Measurements from ENCODE around the gene WDR83.
"Not testable (repeated sequence)": the region's sequence is repeated elsewhere in the genome, so short reads cannot be mapped to it uniquely, and the experiment has no call there.

The WDR83 gene

GRCh38 chr19:12681074-12681987 lies 14.7 kb downstream of the WDR83 start, which contains the start of gene DHPS:
DHPS (minus strand) TSS chr19:12681880; CDS start chr19:12681766, 114 bp downstream.
- DNase-seq, result peak; percentile 23 to 94 (median 78)

DNA sequence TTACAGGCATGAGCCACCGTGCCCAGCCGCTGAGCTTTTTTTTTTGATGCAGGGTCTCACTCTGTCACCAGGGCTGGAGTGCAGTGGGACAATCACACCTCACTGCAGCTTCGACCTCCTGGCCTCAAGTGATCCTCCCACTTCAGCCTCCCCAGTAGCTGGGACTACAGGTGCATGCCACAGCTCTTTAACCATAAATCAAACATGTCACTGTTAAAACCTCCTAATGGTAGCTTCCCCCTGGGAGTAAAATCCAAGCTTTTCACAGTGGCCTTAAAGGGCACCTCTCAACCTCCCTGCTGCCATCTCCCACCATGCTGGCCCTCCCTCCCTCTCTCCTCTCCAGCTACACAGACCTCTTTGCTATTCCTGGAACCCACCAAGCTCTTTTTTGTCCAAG lies 19.2 kb downstream of the WDR83 start:
- DNase-seq, result no peak

DNA sequence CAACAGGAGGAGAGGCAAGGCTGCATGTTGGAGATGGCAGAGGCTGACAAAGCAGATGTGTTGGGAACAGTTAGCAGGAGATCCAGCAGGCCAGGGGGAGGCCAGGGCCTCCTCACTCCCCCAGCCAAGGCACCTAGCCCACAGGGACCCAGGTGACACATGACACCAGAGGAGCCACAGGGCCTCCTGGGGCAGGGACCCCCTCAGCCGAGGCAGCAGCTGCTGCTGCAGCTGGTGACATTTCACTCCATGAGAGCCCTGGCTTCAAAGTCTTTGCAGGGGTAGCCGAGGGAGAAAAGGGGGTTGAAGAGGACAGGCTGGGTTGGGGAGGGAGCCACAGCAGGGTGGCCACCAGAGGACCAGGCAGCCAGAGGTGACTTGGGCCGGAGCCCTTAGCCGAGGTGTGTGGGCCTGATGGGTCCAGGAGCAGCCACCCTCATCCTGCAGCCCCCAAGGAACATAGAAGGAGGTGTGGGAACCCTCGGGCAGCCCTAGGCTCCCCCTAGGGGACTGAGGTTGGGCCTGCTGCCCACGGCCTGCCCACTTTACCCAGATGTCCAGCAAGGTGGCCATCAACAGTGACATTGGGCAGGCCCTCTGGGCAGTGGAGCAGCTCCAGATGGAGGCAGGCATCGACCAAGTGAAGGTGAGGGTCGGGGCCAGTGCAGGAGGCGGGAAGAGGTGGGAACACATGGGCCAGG lies 21.0 kb downstream of the WDR83 start, which contains the start of gene GNG14:
Gene GNG14, plus strand, starts transcription at position 503 of the 701 bp plus-strand sequence. Its CDS starts 51 bp downstream, at position 554.
- no peak for DNase-seq

DNA sequence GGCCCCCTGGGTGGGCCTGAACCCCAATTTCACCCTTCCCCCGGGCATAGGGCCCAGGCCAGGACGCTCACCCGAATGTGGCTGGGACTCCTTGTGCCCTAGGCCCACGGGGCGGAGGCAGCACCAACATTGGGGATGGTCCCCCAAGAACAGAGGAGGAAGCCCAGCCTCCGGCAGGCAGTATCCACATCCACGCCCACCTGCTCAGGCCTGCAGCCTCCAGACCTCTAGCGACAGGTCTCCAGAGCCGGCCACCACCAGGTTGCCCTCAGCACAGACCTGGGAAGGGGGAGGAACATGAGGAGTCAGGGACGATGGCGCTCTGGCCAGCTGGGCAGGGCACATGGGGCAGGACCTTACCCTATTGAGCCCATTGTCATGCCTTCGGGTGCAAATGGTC lies 22.4 kb downstream of the WDR83 start:
- no peak for DNase-seq

DNA sequence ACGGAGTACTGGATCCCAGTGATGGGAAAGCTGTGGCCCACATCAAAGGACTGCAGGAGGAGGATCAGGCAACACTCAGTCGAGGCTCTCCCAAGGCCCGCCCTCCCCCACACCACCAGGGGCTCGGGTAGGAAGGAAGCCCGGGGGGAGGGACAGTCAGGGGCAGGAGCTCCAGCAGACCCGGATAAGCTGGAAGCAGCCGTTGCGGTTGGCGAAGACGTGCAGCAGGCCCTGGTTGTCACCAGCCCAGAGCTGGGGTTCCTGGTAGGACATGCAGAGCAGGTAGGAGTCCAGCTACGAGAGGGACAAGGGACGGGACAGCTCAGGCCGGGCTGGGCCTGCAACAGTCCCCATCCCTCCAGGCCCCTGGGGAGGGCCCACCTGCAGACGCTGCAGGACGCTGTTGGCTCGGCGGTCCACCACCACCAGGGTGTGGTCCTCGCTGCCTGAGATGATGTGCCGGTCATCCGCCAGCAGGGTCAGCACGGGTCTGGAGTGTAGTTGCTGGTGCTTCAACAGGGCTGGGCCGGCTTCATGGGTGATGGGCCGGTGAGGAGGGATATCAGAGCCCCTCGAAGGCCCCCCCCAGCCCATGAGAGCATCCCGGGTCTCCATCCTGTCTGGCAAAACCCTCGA lies 23.1 kb downstream of the WDR83 start:
- no peak for DNase-seq

GRCh38 chr19:12692960-12693359 lies 26.4 kb downstream of the WDR83 start:
- DNase-seq, result no peak

DNA sequence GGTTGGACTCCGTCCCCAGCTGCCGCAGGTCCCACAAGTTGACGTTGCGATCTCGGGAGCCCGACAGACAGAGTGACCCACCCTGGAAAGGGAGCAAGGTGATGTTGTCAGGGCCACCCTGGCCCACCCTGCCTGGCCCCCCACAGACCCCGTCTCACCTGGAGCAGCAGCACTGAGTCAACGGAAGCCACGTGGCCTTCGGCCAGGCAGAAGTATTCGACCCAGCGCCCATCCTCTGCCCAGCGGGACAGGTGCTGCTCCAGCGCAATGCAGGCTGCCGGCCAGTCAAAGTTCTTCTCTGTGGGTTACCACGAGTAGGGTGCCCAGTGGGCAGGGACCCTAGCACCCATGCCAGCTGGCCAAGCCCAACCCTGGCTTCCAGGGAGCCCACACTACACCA lies 28.0 kb downstream of the WDR83 start:
- no peak for DNase-seq

- no peak for DNase-seq
Observed at GRCh38 chr19:12695096-12695495, 28.5 kb downstream of the WDR83 start.

GRCh38 chr19:12695514-12695913 lies 28.9 kb downstream of the WDR83 start:
- DNase-seq, result no peak

DNA sequence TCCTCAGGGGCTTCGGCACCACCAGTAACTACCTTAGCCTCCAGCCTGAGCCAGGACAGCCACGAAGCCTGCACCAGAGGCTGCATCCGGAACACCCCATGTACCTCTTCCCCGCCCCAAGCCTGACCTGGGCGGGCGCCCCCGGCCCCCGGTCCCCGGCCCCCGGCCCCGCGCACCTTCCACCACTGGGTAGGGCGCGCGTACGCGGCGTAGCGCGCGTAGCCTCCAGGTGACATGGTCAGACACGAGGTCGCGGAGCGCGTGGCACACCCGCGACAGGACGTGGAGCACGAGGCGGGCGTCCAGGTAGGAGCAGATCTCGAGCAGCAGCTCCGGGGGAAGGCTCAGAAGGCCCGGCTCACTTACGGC lies 29.4 kb downstream of the WDR83 start:
- DNase-seq, result no peak

- DNase-seq, result peak; percentile 41 to 99 (median 92)
Observed at GRCh38 chr19:12696366-12697335, 30.0 kb downstream of the WDR83 start, which contains the start of gene FBXW9. FBXW9 (minus strand) TSS chr19:12696631; CDS start chr19:12696581, 50 bp downstream.

- not testable (repeated sequence) for DNase-seq
Observed at GRCh38 chr19:12697425-12697824, 30.8 kb downstream of the WDR83 start.

DNA sequence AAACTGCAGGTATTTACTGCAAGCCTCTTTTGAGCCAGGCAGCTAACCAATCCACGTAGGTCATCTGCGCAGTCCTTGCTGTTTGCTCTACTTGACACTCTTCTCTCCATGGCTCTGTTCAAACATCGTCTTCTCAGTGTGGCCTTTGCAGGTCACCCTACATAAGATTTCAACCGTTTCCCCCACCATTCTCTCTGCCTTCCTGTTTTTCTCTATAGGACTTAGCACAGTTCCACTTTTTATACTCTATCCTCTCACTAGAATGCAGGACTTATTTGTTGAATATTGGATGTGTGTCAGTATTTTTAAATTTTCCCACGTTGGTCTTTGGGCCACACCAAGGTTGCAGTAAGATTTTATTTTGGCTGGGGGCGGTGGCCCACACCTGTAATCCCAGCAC lies 31.5 kb downstream of the WDR83 start:
- DNase-seq, result no peak

GRCh38 chr19:12701596-12702282 lies 35.1 kb downstream of the WDR83 start:
- DNase-seq, result no peak

DNA sequence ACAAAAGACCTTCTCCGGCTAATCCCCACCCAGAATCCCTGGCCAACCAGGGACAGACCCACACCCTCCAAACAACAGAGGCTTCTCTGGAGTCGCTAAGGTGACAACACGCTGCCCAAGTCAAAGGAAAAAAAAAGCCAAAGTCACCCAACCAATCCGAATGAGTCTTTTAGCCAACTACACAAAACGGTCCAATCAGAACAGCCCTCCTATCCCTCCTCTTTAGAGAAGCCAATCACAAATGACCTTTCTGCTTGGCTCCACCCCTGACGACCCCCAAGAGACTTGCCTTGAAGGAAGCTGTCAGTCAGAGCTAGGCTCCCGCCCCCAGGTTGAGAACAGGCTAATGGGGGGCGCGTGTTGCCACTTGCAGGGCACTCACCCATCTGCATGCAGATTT lies 36.4 kb downstream of the WDR83 start:
- DNase-seq, result peak in 2 of 51 donors; percentile 1 to 5

- DNase-seq, result no peak
Observed at GRCh38 chr19:12705169-12705568, 38.6 kb downstream of the WDR83 start.

- DNase-seq, result no peak
Observed at GRCh38 chr19:12705654-12706331, 39.2 kb downstream of the WDR83 start.

GRCh38 chr19:12706332-12706718 lies 39.7 kb downstream of the WDR83 start:
- no peak for DNase-seq

DNA sequence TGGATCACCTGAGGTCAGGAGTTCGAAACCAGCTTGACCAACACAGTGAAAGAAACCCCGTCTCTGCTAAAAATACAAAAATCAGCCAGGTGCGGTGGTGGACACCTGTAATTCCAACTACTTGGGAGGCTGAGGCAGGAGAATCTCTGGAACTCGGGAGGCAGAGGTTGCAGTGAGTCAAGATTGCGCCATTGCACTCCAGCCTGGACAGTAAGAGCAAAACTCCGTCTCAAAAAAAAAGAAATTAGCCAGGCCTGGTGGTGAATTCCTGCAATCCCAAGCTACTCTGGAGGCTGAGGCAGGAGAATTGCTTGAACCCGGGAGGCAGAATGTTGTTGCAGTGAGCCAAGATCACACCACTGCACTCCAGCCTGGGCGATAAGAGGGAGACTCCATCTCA lies 42.0 kb downstream of the WDR83 start:
- DNase-seq, result no peak

- no peak for DNase-seq
Observed at GRCh38 chr19:12711187-12711586, 44.6 kb downstream of the WDR83 start.
